Right cardiac atrium (tissue), 5 donors: ENCODE data around the gene RALB. TPM values are rescaled to one million over a fixed set of nuclear protein-coding genes. Genes with fewer than 3 reads are reported as not detected.

Experiments used
- ATAC-seq, 2 donors: fragments of 200-7000 bp; cut with Tn5 transposase; one replicate each; pipeline versions ENCODE4 v1.8.0 to v1.9.1; 2020; ENCODE audit warnings: moderate library complexity in 2 of 2, mild to moderate bottlenecking in 1 of 2
- DNase-seq, 3 donors: peaks; one replicate each; pipeline ENCODE4 v3.0.0-alpha.2; 2020
- H3K27ac ChIP-seq: one replicate; pipeline ENCODE4 v1.5.1; 2013; ENCODE audit warnings: mild to moderate bottlenecking, low read length, control low read depth, moderate library complexity
- H3K27me3 ChIP-seq: one replicate; pipeline ENCODE4 v1.6.1; 2013; ENCODE audit not compliant: control insufficient read depth, insufficient read depth
- H3K4me1 ChIP-seq: one replicate; pipeline ENCODE4 v1.6.1; 2013; ENCODE audit warnings: low read length; ENCODE audit not compliant: control insufficient read depth, insufficient read depth
- H3K4me3 ChIP-seq: one replicate; pipeline ENCODE4 v1.5.1; 2013; ENCODE audit warnings: low read length, control low read depth
- H3K9me3 ChIP-seq: one replicate; pipeline ENCODE4 v1.6.1; 2013; ENCODE audit warnings: low read length; ENCODE audit not compliant: control insufficient read depth
- WGBS: extraction: QIAGEN DNeasy Blood & Tissue Kit; methylation state at CpG from one replicate; pipeline ENCODE4 v1.1.7; 2013; 5-methylcytosine and 5-hydroxymethylcytosine counted together
- intact Hi-C, 4 donors: fragments of 100-400 bp; cut with DNase I; formaldehyde crosslinking; loops; one replicate each; pipeline versions ENCODE4 v1.11.0 to v1.14.0; 2022 to 2023
- long read RNA-seq, 4 donors: library from polyadenylated mRNA; unstranded; transcript quantifications; one replicate each; pipeline ENCODE4 v2.0.0, GENCODE V29; 2020 to 2021
- polyA plus RNA-seq: library from polyadenylated mRNA; stranded (reverse); fragments of 200-250 nt; gene quantifications from one replicate; pipeline ENCODE4 v1.2.3, GENCODE V29; 2013
- total RNA-seq, 4 donors: library from RNA; stranded (reverse); fragmentation: NEBNext Ultra II Directional; extraction: Animal tissue kit (Norgen Biotek cat#: 25700); gene quantifications; one replicate each; pipeline ENCODE4 v1.2.1, GENCODE V29; 2021
- donor health status: healthy with polysubstance abuse.
- donor health status: DM: no; HTN: yes; CAD: no.
- donor health status: DM: no; HTN: no; CAD: no.
- donor health status: DM: no; HTN: yes; CAD: no; lungs with severe emphysema.
- donor health status: DM: yes; HTN: yes; CAD: no.

RALB gene, protein sequence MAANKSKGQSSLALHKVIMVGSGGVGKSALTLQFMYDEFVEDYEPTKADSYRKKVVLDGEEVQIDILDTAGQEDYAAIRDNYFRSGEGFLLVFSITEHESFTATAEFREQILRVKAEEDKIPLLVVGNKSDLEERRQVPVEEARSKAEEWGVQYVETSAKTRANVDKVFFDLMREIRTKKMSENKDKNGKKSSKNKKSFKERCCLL
- total RNA-seq (10 to 100 TPM; 44.2 to 57.0 (median 48.1) TPM), polyA plus RNA-seq (57.2 TPM)
- long read RNA-seq, donor 1, transcript RALB-203 (5 exons, 1,252 nt): minor isoform, 77 of 322 reads
- long read RNA-seq, donor 1, transcript RALB-201 (5 exons, 2,344 nt): major isoform, 218 of 322 reads
- long read RNA-seq, donor 1, partial matches to known transcripts: 9 of 322 reads
- long read RNA-seq, donor 1, other reads (novel, unspliced or antisense): 17 of 322 reads
- long read RNA-seq, donor 2, transcript RALB-203 (5 exons, 1,252 nt): minor isoform, 18 of 91 reads
- long read RNA-seq, donor 2, transcript RALB-201 (5 exons, 2,344 nt): major isoform, 69 of 91 reads
- long read RNA-seq, donor 2, partial matches to known transcripts: 2 of 91 reads
- long read RNA-seq, donor 2, other reads (novel, unspliced or antisense): 2 of 91 reads
- long read RNA-seq, donor 3, transcript RALB-201 (5 exons, 2,344 nt): major isoform, 235 of 373 reads
- long read RNA-seq, donor 3, transcript RALB-203 (5 exons, 1,252 nt): minor isoform, 87 of 373 reads
- long read RNA-seq, donor 3, partial matches to known transcripts: 23 of 373 reads
- long read RNA-seq, donor 3, other reads (novel, unspliced or antisense): 26 of 373 reads
- long read RNA-seq, donor 4, transcript RALB-203 (5 exons, 1,252 nt): minor isoform, 27 of 124 reads
- long read RNA-seq, donor 4, transcript RALB-201 (5 exons, 2,344 nt): major isoform, 81 of 124 reads
- long read RNA-seq, donor 4, partial matches to known transcripts: 5 of 124 reads
- long read RNA-seq, donor 4, other reads (novel, unspliced or antisense): 9 of 124 reads

- DNase-seq (peak; percentile 100), ATAC-seq (peak; percentile 96 to 98)
- Histone ChIP-seq H3K9me3 (no peaks in the 10 kb centered on the region), H3K27me3 (no peaks in the 10 kb centered on the region), H3K27ac (peak within 1 kb of the TSS; percentile 92), H3K4me3 (peak within 1 kb of the TSS; percentile 72), H3K4me1 (peaks cover 16% of the 10 kb centered on the region)
- WGBS: under 1% methylated on average over 71 of the region's 71 CpGs
- intact Hi-C loops: loop anchor here in 1 of 4 donors (10.0 kb wide), 1 partner anchor 62 kb away; no protein-coding TSS in a partner anchor
These were observed at the start of gene RALB for GRCh38 chr2:120252225-120253020. TSS of gene RALB (plus strand) at chr2:120252852. CDS start at chr2:120278665, 25,813 bp downstream.

GRCh38 chr2:120203251-120204021 lies 49.2 kb upstream of the RALB start:
- Histone ChIP-seq H3K27me3 (no peaks in the 10 kb centered on the region), H3K4me1 (peaks cover 2% of the 10 kb centered on the region), H3K4me3 (no peak overlapping the region), H3K27ac (no peak overlapping the region), H3K9me3 (no peaks in the 10 kb centered on the region)
- peak in 1 of 2 donors; percentile 52 for ATAC-seq
- intact Hi-C loops: no loop called here
- peak in 2 of 3 donors; percentile 48 to 55 for DNase-seq
- 53% methylated on average over 10 of the region's 10 CpGs for WGBS

- ATAC-seq (peak; percentile 20), DNase-seq (no peak)
- 86% methylated on average over 5 of the region's 5 CpGs for WGBS
- Histone ChIP-seq H3K27me3 (no peaks in the 10 kb centered on the region), H3K4me3 (no peak overlapping the region), H3K4me1 (peaks cover 2% of the 10 kb centered on the region), H3K27ac (no peak overlapping the region), H3K9me3 (no peaks in the 10 kb centered on the region)
- intact Hi-C loops: no loop called here
These were observed 48.6 kb upstream of the RALB start for GRCh38 chr2:120204022-120204405.

- Histone ChIP-seq H3K27ac (no peak overlapping the region), H3K4me3 (no peak overlapping the region), H3K27me3 (no peaks in the 10 kb centered on the region), H3K9me3 (no peaks in the 10 kb centered on the region), H3K4me1 (peaks cover 2% of the 10 kb centered on the region)
- 95% methylated on average over 3 of the region's 3 CpGs for WGBS
- intact Hi-C loops: no loop called here
- ATAC-seq (peak in 1 of 2 donors; percentile 14), DNase-seq (no peak)
These were observed 48.2 kb upstream of the RALB start for GRCh38 chr2:120204417-120204816.

DNA sequence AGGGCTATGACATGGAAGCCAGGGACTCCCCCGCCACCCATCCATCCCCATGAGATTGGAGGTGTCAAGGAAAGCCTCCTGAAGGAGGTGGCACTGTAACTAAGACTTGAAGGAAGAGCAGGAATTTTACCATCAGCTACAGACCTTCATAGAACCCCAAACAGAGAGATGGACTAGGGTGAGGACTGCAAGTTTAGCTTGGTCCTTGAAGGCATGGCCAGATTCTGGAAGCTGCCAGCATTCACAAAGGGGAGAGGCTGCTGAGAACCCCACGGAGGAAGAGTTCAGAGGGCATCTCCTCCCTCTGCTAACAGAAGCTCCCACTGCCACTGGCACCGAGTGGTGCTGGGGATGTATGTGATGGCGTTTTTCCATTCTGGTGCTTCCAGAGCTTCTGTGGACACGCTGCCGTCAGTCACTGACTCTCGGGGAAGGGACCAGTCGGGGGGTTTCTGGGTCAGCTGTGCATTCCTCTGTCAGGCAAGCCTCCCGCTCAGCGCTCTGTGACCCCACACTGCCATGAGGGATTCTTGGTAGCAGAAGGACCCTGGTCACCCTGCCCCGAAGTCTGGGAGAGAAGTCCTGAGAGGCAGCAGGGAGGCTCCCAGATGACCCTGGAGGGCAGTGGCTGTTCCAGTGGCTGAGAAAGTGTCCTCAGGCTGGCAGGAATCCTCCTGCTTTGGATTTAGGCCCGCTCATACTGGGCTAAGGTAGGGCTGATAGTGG lies 47.5 kb upstream of the RALB start:
- Histone ChIP-seq H3K27me3 (no peaks in the 10 kb centered on the region), H3K27ac (no peak overlapping the region), H3K4me1 (peaks cover 2% of the 10 kb centered on the region), H3K9me3 (no peaks in the 10 kb centered on the region), H3K4me3 (no peak overlapping the region)
- ATAC-seq (no peak), DNase-seq (peak in 1 of 3 donors; percentile 28)
- intact Hi-C loops: no loop called here
- 92% methylated on average over 12 of the region's 12 CpGs for WGBS

- Histone ChIP-seq H3K9me3 (no peaks in the 10 kb centered on the region), H3K4me3 (no peak overlapping the region), H3K27ac (no peak overlapping the region), H3K27me3 (no peaks in the 10 kb centered on the region), H3K4me1 (peaks cover 4% of the 10 kb centered on the region)
- DNase-seq (peak in 2 of 3 donors; percentile 64 to 72), ATAC-seq (peak in 1 of 2 donors; percentile 17)
- 66% methylated on average over 8 of the region's 8 CpGs for WGBS
- intact Hi-C loops: no loop called here
These were observed 46.5 kb upstream of the RALB start for GRCh38 chr2:120206022-120206581.

DNA sequence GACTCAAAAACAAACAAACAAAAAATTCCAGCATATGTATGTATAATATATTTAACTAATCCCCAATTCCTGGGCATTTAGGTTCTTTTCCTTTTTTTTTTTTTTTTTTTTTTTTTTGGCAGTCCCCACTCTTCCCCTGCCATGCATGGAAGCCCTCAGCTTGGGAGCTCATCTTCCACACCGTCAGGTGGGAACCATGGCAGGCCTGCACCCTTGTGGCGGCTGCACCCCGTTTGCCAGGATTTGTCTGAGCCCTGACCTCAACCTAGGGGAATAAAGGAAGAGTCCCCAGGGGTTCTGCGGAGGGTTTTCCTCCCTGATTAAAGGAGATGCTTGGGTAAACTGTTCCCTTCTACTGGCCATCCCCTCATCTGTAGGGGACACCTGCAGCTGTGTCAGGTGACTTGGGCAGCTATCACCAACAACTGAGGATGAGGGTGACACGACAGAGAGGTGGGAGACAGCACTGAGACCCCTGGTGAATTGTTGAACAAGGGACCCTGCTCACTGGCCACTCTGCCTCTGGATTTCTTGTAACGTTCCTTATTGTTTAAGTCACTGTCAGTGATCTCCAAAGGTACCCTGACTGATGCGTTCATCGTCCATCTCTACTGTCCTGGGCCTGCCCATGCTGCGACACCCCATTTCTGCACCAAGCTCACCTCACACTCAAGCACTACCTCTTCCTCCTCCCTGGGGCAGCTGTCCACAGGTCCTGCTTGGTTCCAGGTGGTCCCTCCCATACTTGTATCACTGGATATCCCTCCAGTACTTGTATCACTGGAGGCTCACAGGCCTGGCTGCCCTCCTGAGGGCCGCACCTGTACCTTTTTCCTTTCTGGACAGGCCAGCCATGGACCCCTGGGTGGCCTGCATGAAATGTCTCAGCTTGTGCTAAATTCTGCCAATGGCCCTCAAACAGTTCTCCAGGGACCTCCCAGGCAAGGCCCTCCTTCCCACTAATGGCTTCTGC lies 44.0 kb upstream of the RALB start:
- intact Hi-C loops: no loop called here
- peaks cover 4% of the 10 kb centered on the region for H3K4me1 ChIP-seq
- DNase-seq: no peak
- H3K9me3 ChIP-seq: no peaks in the 10 kb centered on the region
- ATAC-seq: no peak
- no peak overlapping the region for H3K4me3 ChIP-seq
- WGBS: 94% methylated on average over 10 of the region's 10 CpGs
- no peaks in the 10 kb centered on the region for H3K27me3 ChIP-seq
- no peak overlapping the region for H3K27ac ChIP-seq

GRCh38 chr2:120209427-120210269 lies 43.0 kb upstream of the RALB start:
- no peak overlapping the region for H3K27ac ChIP-seq
- WGBS: 69% methylated on average over 12 of the region's 12 CpGs
- H3K4me1 ChIP-seq: peaks cover 2% of the 10 kb centered on the region
- H3K4me3 ChIP-seq: no peak overlapping the region
- ATAC-seq: peak; percentile 38 to 48
- no peaks in the 10 kb centered on the region for H3K9me3 ChIP-seq
- DNase-seq: peak in 1 of 3 donors; percentile 39
- H3K27me3 ChIP-seq: no peaks in the 10 kb centered on the region
- intact Hi-C loops: no loop called here
